Nephron (organoid): Measurements from ENCODE around the gene FOS.
A peak's percentile ranks its signal among the peaks of the same experiment; 100 is the strongest.

ENCODE experiments used
- H3K27ac Mint-ChIP-seq, 3 experiments: 2 replicates each; pipeline ENCODE4 v1.8.0; 2020; ENCODE audit warnings: mixed read lengths in 3 of 3, mild to moderate bottlenecking in 2 of 3, moderate library complexity in 1 of 3
- H3K27me3 Mint-ChIP-seq: 2 replicates; pipeline ENCODE4 v1.8.0; 2021; ENCODE audit warnings: low read depth, mild to moderate bottlenecking, moderate library complexity, mixed read lengths
- H3K36me3 Mint-ChIP-seq: 2 replicates; pipeline ENCODE4 v1.8.0; 2020; ENCODE audit warnings: low read depth, mixed read lengths
- H3K4me1 Mint-ChIP-seq: 2 replicates; pipeline ENCODE4 v1.8.0; 2020; ENCODE audit warnings: mixed read lengths
- H3K4me3 Mint-ChIP-seq, 3 experiments: 2 replicates each; pipeline ENCODE4 v1.8.0; 2020; ENCODE audit warnings: mild to moderate bottlenecking in 3 of 3, mixed read lengths in 3 of 3, moderate library complexity in 2 of 3
- H3K9me3 Mint-ChIP-seq: 2 replicates; pipeline ENCODE4 v1.8.0; 2020; ENCODE audit warnings: mixed read lengths
- TF ChIP-seq, protein P1 (sequence below), 3 experiments: fragments of 200-600 bp; sonication (generic); IDR thresholded peaks; one replicate each; pipeline ENCODE4 v1.5.0; 2021; ENCODE audit warnings: antibody characterized with exemption in 3 of 3; ENCODE audit not compliant: unreplicated experiment in 3 of 3

FOS gene

DNA sequence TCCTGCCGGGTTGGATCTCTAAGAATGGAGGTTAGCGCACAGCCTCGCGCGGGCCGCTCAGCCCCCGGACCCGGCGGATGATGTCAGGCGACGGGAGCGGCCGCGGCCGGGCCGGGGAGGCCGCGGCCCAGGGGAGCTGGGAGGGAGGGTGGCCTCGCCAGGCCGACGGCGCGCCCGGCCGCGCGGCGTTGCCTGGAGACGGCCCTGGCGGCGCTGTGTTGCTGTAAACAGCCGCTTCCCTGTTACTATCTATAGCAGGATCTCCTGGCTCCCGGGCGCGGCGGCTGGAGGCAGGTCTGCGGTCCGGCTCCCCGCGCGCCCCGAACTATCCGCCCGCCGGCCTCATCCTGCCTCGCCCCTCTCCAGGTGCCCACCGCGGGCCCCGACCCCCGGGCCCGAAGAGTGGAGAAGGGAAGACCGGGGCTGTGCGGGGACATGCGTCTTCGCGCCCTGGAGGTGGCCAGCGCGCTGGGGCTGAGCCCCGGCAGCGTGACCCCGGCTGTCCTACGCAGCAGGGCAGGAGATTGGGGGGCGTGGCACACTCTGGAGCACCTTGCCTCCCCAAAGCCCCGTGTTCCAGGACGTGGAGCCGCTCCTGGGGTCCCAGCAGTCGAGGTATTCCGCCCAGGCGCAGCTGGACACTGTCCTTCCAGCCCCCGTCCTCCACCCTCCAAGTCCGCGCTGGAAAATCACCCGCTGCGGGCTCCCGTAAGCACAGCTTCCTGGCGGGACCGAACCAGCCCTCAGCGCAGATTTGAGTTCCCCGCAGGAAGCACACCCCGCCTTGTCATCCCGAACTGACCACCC lies 1.4 kb upstream of the FOS start:
- Mint-ChIP-seq H3K4me1 (peaks cover 61% of the 10 kb centered on the region), H3K4me3 (peak overlapping the region; percentile 90 to 97 (median 96)), H3K36me3 (peaks cover 19% of the 10 kb centered on the region), H3K27me3 (peaks cover 48% of the 10 kb centered on the region), H3K27ac (peak overlapping the region; percentile 97 to 99 (median 98)), H3K9me3 (no peaks in the 10 kb centered on the region)
- TF ChIP-seq, protein P1, sequence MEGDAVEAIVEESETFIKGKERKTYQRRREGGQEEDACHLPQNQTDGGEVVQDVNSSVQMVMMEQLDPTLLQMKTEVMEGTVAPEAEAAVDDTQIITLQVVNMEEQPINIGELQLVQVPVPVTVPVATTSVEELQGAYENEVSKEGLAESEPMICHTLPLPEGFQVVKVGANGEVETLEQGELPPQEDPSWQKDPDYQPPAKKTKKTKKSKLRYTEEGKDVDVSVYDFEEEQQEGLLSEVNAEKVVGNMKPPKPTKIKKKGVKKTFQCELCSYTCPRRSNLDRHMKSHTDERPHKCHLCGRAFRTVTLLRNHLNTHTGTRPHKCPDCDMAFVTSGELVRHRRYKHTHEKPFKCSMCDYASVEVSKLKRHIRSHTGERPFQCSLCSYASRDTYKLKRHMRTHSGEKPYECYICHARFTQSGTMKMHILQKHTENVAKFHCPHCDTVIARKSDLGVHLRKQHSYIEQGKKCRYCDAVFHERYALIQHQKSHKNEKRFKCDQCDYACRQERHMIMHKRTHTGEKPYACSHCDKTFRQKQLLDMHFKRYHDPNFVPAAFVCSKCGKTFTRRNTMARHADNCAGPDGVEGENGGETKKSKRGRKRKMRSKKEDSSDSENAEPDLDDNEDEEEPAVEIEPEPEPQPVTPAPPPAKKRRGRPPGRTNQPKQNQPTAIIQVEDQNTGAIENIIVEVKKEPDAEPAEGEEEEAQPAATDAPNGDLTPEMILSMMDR (IDR thresholded peaks at IDR 0.05; ENCODE audit: unreplicated experiment in 3 of 3): no peak

DNA sequence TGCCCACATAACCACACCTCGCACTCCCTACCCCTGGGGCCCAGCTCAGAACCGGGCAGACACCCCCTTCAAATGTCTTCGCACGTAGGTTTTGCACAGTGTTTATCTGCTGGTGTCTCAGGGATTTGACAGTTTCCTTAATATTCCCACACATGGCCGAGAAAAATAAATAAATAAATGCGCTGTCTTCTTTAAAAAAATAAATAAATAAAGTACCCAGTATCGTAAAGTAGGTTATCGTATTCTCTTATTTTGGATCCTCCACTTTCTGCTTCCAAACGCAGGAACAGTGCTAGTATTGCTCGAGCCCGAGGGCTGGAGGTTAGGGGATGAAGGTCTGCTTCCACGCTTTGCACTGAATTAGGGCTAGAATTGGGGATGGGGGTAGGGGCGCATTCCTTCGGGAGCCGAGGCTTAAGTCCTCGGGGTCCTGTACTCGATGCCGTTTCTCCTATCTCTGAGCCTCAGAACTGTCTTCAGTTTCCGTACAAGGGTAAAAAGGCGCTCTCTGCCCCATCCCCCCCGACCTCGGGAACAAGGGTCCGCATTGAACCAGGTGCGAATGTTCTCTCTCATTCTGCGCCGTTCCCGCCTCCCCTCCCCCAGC lies 710 bp upstream of the FOS start:
- Mint-ChIP-seq H3K27me3 (peaks cover 50% of the 10 kb centered on the region), H3K9me3 (no peaks in the 10 kb centered on the region), H3K4me3 (peak overlapping the region; percentile 90 to 97 (median 96)), H3K4me1 (peaks cover 61% of the 10 kb centered on the region), H3K27ac (peak overlapping the region; percentile 97 to 99 (median 98)), H3K36me3 (peaks cover 21% of the 10 kb centered on the region)
- TF ChIP-seq, protein P1 (IDR thresholded peaks at IDR 0.05; ENCODE audit: unreplicated experiment in 3 of 3): no peak

DNA sequence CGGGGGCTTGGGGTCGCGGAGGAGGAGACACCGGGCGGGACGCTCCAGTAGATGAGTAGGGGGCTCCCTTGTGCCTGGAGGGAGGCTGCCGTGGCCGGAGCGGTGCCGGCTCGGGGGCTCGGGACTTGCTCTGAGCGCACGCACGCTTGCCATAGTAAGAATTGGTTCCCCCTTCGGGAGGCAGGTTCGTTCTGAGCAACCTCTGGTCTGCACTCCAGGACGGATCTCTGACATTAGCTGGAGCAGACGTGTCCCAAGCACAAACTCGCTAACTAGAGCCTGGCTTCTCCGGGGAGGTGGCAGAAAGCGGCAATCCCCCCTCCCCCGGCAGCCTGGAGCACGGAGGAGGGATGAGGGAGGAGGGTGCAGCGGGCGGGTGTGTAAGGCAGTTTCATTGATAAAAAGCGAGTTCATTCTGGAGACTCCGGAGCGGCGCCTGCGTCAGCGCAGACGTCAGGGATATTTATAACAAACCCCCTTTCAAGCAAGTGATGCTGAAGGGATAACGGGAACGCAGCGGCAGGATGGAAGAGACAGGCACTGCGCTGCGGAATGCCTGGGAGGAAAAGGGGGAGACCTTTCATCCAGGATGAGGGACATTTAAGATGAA lies 630 bp downstream of the FOS start:
- no peaks in the 10 kb centered on the region for H3K9me3 Mint-ChIP-seq
- peaks cover 21% of the 10 kb centered on the region for H3K36me3 Mint-ChIP-seq
- peak overlapping the region; percentile 90 to 97 (median 96) for H3K4me3 Mint-ChIP-seq
- H3K27ac Mint-ChIP-seq: peak overlapping the region; percentile 97 to 99 (median 98)
- H3K27me3 Mint-ChIP-seq: peaks cover 53% of the 10 kb centered on the region
- H3K4me1 Mint-ChIP-seq: peaks cover 49% of the 10 kb centered on the region
- TF ChIP-seq, protein P1 (IDR thresholded peaks at IDR 0.05; ENCODE audit: unreplicated experiment in 3 of 3): no peak

DNA sequence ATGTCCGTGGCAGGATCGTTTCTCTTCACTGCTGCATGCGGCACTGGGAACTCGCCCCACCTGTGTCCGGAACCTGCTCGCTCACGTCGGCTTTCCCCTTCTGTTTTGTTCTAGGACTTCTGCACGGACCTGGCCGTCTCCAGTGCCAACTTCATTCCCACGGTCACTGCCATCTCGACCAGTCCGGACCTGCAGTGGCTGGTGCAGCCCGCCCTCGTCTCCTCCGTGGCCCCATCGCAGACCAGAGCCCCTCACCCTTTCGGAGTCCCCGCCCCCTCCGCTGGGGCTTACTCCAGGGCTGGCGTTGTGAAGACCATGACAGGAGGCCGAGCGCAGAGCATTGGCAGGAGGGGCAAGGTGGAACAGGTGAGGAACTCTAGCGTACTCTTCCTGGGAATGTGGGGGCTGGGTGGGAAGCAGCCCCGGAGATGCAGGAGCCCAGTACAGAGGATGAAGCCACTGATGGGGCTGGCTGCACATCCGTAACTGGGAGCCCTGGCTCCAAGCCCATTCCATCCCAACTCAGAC lies 1.2 kb downstream of the FOS start:
- Mint-ChIP-seq H3K4me3 (peak overlapping the region; percentile 90 to 97 (median 96)), H3K27ac (peak overlapping the region; percentile 97 to 99 (median 98)), H3K27me3 (peaks cover 49% of the 10 kb centered on the region), H3K4me1 (peaks cover 47% of the 10 kb centered on the region), H3K9me3 (no peaks in the 10 kb centered on the region), H3K36me3 (peaks cover 21% of the 10 kb centered on the region)
- TF ChIP-seq, protein P1 (IDR thresholded peaks at IDR 0.05; ENCODE audit: unreplicated experiment in 3 of 3): no peak

DNA sequence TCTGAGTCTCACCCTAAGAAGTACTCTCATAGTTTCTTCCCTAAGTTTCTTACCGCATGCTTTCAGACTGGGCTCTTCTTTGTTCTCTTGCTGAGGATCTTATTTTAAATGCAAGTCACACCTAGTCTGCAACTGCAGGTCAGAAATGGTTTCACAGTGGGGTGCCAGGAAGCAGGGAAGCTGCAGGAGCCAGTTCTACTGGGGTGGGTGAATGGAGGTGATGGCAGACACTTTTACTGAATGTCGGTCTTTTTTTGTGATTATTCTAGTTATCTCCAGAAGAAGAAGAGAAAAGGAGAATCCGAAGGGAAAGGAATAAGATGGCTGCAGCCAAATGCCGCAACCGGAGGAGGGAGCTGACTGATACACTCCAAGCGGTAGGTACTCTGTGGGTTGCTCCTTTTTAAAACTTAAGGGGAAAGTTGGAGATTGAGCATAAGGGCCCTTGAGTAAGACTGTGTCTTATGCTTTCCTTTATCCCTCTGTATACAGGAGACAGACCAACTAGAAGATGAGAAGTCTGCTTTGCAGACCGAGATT lies 1.7 kb downstream of the FOS start:
- Mint-ChIP-seq H3K36me3 (peaks cover 21% of the 10 kb centered on the region), H3K4me1 (peaks cover 42% of the 10 kb centered on the region), H3K4me3 (peak overlapping the region; percentile 90 to 97 (median 96)), H3K27me3 (peaks cover 44% of the 10 kb centered on the region), H3K27ac (peak overlapping the region in 2 of 3 experiments; percentile 28 to 49), H3K9me3 (no peaks in the 10 kb centered on the region)
- TF ChIP-seq, protein P1 (IDR thresholded peaks at IDR 0.05; ENCODE audit: unreplicated experiment in 3 of 3): no peak
